Upper lobe of left lung (tissue), 4 donors: ENCODE data around the gene DEPDC1.
"Not testable (repeated sequence)": the region's sequence is repeated elsewhere in the genome, so short reads cannot be mapped to it uniquely, and the experiment has no call there.

Experiments used
- CTCF ChIP-seq, 6 experiments: fragments of 450-650 bp in 4 of 6; fragments of 200-600 bp in 2 of 6; sonication (generic) in 2 of 6; IDR thresholded peaks; one replicate each; pipeline ENCODE4 v1.5.1; 2016 to 2019; ENCODE audit warnings: antibody characterized with exemption in 6 of 6
- POLR2A ChIP-seq, 4 donors: fragments of 450-650 bp; IDR thresholded peaks; one replicate each; pipeline ENCODE4 v1.5.1; 2016 to 2017; ENCODE audit warnings: antibody characterized with exemption in 4 of 4, mild to moderate bottlenecking in 2 of 4

- TF ChIP-seq CTCF, POLR2A (IDR thresholded peaks at IDR 0.05): not testable (repeated sequence)
These were observed 4.6 kb downstream of the DEPDC1 start for GRCh38 chr1:68492255-68492654.
